HG03558 (cell line): Measurements from ENCODE around the gene SMAD1.
"Not testable (repeated sequence)": the region's sequence is repeated elsewhere in the genome, so short reads cannot be mapped to it uniquely, and the experiment has no call there.

Experiments used
- ATAC-seq: cut with Tn5 transposase; IDR thresholded peaks from one replicate; pipeline ENCODE4 v1.9.1; 2021; ENCODE audit warnings: moderate number of reproducible peaks; ENCODE audit not compliant: unreplicated experiment; ENCODE audit errors: extremely low read depth

SMAD1 gene

DNA sequence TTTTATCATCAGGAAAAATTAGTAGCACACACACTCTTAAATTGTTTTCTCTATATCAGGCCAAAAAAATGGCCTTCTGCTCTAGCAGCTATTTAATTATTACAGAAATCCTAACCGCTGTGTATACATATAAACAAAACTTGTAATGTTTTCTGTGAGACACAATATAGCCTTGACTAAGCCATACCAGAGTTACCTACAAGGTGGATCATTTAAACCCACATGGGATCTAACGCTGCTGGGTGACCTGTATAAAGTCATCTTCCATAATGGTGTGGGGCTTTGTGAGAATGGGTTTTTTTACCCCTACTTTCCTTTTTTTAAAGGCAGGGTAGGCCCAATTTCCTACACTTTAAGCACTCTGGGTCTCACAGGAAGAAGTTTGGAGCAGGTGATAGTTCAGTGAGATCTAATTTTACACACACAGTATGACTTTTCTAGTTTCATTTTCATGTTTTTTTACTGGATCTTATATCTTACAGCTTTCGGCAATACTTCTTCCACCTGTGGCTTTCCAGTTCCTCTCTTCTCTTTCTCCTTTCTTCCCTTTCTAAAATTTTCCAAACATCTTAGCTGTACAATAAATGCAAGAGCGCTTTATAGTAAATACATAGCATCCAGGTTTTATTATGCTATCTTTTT, 70.6 kb downstream of the SMAD1 start:
- no peak for ATAC-seq

DNA sequence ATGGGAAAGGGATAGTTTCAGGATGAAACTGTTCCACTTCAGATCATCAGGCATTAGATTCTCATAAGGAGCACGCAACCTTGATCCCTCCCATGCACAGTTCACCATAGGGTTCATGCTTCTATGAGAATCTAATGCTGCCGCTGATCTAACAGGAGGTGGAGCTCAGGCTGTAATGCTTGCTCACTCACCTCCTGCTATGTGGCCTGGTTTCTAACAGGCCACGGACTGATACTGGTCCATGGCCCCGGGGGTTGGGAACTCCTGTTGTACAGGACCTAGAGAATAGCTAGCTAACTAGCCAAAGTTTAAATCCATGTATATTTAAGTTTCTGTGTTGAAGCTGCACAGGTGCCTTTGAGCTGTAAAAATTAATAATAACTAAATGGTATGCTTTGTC, 71.7 kb downstream of the SMAD1 start:
- no peak for ATAC-seq

DNA sequence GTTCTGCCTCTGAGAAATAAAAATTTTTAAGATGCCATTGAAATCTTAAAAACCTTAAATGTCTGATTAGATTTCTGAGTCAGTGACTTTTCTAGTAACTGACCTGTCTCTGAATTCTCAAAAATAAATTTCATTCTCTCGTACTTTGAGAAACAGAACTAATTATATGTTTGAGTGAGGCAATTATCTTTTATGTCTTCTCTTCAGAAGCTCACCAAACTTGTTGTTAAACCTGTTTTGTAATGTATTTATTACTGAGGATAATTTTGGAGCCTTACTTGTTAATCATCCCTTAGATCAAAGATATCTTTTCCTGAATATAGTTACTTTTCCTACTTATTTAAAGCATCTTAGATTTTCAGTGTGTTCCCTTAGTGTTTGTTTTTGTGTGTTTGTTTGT, 73.0 kb downstream of the SMAD1 start:
- no peak for ATAC-seq

DNA sequence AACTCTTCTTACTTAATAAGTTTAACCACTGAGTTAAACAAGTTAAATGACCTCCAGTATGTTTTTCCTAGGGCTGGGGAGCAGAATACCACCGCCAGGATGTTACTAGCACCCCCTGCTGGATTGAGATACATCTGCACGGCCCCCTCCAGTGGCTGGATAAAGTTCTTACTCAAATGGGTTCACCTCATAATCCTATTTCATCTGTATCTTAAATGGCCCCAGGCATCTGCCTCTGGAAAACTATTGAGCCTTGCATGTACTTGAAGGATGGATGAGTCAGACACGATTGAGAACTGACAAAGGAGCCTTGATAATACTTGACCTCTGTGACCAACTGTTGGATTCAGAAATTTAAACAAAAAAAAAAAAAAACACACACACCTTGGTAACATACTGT, 76.1 kb downstream of the SMAD1 start:
- peak; percentile 69 for ATAC-seq

DNA sequence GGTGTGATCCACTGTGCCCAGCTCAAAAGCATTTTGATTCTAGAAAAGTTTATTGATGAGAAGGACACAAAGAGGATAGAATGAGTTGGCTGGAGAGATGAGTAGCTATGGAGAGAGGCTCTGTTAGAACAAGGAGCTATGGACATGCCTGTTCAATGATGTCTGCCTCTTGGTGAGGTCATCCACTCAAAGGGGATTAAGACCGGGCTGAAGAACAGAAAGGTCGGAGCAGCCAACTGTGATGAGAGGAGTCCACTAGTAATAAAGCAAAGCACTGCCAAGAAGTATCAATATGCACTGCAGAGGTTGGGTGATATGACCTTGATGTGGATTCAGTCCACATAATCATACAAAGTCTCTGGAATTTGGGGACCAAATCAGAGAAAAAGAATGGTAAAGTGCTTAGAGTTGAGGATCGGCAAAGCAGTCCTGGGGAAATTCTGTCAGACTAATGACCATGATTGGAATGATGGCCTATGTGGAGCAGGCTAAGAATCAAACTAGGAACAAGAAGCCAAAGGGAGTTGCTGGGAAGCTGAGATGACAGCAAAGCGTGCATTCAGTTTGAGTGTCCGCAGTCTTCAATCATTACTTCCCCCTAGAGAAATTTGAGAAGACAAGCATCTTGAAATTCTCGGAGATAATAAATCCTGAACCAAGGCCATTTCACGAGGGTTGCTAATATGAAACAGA, 81.8 kb downstream of the SMAD1 start:
- ATAC-seq, result no peak

DNA sequence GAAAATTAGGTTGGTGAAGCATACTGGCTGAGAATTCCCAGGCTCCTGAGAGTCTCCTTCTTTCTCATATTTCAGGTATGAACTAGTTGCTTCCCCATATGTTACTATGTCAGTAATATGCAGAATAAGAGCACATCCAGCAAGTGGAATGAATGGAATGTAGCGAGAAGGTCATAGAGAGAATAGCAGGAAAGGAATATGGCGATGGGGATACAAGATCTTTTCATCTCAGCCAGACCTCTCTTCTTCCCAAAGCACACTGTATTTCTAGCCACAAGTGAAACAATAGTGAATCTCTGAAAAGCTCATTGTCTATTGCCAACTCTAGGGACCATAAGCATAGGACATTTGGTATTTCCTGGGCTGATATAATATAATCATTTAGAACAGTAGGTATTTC, 82.9 kb downstream of the SMAD1 start:
- no peak for ATAC-seq

DNA sequence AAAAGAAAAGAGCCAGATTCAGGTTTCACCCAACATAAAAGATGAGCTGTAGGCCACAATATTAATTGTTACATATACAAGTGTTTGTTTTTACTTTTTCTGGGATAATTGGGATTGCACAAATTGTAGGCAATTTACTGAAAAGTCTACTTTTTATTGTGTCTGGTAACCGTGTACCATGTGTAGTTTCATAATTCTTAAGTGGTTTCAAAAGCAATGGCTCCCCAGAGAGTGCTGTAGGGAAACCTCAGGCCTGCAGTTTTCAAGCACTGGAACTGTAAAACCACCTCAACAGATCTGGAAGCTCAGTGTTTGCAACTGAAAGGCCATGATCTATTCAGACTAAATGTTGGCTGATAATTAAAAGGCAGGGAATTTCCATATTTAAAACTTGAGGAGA, 83.7 kb downstream of the SMAD1 start:
- no peak for ATAC-seq

DNA sequence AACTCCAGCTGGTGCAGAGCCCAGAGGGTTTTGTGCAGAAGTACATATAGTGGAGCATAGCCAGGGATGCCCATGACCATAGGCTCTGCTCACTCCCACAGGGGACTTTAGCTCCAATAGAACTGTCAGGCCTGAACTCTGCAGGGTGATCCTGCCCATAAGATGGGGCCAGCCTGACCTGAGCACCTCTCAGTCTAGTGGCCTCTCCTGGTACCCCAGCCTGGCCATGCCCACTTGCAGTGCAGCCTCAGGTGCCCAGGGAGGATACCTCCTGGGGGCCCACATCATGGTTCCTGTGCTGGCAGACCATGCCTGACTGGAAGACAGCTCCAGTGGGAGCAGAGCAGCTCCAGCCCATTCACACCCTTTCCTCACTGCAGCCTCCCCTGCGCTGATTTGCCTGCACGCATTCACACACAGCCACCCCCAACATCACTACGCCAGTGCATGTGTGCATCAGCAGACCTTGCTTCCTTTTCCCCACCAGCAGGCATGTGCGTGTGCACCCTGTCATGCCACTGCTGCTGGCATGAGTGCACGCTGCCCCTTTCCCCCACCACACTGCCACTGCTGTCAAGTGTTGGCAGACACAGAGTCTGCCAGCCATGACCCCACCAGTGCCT, 84.5 kb downstream of the SMAD1 start:
- ATAC-seq, result no peak

DNA sequence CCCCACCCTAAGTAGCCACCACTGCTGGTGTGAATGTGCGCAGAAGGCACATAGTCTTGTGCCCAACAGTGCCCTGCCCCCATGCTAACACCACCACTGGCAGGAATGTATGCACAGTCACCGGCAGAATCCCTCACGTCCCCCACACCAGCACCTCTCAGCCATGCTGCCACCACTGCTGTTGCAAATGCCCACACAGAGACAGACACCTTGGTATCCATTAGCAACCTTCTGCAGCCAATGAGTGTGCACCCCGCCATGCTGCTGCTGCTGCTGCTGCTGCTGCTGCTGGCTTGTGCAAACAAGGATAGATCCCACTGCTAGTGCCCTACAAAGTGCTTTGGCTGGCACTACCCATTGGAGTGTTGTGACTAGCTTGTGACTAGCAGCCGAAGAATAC, 85.1 kb downstream of the SMAD1 start:
- ATAC-seq, result no peak

DNA sequence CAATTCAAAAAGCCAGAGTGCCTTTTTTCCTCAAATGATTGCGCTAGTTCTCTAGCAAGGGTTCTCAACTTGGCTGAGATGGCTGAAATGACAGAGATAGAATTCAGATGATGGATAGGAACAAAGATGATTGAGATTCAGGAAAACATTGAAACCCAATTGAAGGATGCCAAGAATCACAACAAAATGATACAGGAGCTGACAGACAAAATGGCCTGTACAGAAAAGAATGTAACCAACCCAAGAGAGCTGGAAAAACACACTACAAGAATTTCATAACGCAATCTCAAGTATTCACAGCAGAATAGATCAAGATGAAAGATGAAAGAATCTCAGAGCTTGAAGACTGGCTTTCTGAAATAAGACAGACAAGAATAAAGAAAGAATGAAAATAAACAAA, 85.9 kb downstream of the SMAD1 start:
- no peak for ATAC-seq

DNA sequence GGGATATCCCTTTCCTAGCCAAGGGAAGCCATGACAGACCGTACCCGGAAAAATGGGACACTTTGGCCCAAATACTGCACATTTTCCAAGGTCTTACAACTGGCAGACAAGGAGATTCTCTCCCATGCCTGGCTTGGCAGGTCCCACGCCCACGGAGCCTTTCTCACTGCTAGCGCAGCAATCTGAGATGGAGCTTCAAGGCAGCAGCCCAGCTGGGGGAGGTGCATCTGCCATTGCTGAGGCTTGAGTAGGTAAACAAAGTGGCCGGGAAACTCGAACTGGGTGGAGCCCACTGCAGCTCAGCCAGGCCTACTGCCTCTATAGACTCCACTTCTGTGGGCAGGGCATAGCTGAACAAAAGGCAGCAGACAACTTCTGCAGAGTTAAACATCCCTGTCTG, 92.9 kb downstream of the SMAD1 start:
- not testable (repeated sequence) for ATAC-seq

DNA sequence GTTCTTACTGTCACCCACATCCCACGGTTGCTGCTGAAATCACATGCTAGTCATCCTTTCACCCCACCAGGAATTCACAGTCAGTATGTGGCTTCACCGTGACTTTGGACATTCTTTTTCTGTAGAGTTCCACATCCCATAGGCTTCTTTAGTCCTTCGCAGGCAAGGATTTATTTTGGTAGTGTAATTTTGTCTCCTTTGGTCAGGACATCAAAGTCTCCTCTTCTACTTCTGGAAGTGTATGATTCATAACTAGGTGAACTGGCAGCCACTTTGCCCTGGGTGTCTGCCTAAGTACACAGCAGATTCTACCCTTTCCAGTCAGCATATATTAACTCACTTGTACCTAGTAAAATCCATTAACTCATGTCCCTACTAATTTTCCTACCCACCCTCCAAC, 99.3 kb downstream of the SMAD1 start:
- ATAC-seq, result no peak

DNA sequence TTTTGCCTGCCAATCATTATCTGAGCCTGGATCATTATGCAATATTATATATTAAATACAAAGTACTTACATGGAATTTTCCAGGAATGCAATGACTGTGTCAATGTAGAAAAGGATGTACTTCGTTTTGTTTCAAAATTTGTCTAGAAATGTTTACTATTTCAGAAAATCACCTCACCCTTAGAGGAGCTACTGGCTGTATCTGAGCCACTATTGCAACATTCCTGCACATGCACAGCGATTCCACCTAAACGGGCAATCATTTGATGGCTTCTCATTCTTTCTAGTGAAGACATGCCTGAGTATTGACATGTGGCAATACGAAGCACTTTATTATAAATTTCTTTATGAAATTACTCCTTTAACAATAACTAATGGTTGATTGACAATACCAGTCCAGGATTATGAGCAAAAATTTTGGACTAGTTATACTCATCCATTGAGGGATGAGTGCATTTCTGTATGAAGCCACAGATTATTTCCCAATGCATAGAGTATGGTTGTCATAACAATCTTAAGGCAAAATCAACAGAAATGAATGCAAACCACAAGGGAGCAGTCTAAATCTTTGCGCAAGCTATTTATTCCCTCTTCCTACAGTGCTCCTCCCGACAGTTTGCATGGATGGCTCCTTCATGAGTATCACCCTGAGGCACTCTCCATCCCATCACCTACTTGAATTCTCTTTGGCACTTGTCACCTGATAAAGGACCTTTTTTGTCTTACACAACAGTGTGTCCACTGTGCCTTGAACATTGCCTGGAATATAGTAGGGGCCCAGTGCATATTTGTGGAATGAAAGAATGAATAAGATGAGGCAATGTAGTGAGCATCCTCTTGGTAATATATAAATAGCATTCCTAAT, 101.8 kb downstream of the SMAD1 start:
- no peak for ATAC-seq

DNA sequence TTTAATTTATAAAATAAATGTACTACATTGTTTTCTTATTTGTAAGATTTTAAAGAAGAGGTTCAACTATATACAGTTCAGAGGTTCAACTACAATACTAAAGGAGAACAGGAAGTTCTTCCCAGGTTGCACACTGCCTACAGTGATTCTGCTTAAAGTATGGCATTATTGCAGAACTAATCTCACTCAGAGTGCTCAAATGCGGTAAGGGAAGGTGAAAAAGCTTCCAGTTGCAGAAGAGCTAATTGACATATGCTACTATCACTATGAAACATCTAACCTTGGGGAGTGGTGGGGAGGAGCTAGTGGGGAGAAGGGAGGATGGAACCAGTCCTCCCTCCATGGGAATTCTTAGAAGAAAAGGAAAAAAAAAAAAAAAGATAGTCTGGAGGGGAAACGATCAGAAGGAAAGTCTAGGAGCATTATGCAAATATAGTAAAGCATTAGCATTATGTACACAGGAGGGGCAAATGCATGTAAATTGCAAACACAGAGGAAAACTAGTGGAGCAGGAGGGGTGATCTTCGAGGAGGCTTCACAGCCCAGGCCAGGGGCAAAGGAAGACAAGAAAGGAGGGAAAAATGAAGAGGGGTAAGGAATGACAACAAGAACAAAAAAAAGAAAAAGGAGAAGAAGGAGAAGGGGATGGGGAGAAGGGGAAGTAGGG, 105.6 kb downstream of the SMAD1 start:
- no peak for ATAC-seq

DNA sequence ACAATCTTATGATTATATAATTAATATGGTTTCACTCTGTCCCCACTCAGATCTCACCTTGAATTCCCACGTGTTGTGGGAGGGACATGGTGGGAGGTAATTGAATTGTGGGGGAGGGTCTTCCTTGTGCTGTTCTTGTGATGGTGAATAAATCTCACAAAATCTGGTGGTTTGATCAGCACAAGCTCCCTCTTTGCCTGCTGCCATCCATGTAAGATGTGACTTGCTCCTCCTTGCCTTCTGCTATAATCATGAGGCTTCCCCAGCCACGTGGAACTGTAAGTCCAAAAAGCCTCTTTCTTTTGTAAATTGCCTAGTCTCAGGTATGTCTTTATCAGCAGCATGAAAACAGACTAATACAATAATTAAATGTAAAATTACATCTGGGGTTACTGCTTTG, 107.7 kb downstream of the SMAD1 start:
- not testable (repeated sequence) for ATAC-seq

DNA sequence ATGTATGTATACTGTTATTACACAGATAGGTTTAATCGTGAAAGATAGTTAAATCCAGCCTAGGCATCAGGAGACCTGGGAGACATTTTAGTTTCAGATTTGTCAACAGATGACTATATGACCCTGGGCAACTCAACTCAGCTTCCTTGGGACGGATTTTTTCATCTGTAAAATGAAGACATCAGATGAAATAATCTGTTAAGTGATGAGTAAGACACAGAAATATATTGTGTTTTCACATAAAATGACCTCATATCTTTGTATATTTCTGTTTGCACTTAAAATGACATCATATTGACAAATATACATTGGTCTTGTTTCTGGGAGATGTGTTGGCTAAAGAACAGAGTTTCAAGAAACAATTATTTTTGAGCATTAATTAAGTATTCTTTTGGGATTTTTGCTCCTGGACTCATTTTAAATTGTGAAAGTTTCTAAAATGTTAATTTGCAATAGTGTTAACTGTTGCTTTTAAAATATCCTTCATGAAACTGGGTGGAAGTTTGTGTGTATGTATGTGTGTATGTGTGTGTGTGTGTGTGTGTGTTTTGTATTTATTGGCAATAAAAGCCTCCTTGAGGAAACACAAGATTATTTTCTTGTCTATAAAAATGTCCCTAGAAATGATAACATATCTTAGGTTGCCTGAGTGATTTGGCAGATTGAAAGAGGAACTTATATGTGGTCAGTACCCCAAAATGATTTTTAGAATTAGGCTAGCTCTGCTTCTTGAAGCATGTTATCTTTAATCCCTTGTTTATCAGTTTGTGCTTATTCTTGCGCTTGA, 108.5 kb downstream of the SMAD1 start:
- ATAC-seq, result no peak

DNA sequence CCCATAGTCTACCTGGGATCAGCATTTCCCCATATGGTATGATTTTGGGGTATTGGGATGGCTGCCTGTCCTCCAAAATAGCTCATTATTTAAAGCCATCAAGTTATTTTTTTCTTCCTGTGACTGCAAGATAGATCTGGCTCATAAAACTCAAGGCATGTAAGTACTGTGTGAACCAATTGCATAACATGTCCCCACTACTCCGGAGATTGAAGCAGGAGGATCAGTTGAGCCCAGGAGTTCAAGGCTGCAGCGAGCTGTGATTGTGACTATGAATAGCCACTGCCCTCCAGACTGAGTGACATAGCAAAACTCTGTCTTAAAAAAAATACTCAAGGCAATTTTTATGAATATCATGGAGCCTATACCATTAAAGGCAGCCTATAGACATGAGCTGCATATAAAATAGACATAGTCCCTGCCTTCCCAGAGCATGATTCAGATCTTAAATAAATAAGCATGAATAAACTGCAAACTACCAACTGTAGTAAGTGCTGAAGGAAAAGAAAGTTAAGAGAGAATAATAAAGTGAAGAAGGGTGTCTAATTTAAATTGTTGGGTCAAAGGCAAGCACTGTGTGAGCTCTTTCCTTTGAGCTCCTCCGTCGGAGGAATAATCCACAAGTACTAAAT, 120.6 kb downstream of the SMAD1 start:
- ATAC-seq, result no peak

DNA sequence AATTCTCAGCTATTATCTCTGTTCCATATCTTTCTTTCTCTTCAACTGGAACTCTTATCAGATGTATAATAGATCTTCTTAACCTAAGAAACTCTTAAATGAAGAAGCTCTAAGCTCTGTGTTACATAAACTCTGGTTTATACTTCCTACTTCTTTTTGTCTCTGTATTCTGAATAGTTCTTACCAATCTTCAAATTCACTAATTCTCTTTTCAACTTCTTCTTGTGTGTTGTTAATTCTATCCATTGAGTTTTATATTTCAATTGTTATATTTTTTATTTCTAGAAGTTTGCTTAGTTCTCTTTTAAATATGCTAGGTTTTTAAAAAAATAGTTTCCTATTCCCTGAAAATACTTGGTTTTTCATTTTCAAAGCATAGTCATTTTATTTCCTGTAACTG, 124.3 kb downstream of the SMAD1 start:
- no peak for ATAC-seq
